ENCODE results near the gene FAM222A.

DNA sequence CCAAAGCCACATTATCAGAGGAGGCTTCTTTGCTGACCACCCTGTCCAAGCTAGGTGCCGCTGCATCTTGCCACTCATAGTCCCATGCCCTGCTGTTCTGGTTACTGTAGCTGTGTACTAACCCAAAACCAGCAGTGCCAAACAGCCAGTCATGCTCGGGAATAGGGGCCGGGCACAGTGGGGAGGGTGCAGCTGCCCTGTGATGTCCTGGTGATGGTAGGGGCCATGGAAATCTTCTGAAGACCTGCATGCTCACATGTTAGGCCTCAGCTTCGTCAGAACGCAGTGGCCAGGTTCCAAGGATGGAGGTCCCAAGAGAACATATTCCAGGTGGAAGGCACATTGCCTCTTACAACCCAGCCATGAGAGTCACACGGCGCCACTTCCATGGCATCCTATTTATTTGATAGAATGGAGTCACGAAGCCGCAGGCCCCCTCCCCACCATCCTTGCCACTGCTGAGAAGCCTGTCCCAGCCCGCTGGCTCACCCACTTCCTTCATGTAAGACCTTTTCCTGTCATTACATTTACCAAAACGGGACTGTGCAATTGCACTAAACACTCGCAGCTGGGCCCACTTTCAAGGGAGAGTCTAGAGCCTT is 48.5 kb downstream of the FAM222A start:
- TF ChIP-seq CTCF (IDR thresholded peaks at IDR 0.05; ENCODE audit: poor library complexity, severe bottlenecking) (no peak), REST (IDR thresholded peaks at IDR 0.05; ENCODE audit: borderline replicate concordance) (no peak)

All from neural cell (in vitro differentiated cells).